ENCODE results near the gene PTPRE. TPM values are rescaled to one million over a fixed set of nuclear protein-coding genes. Genes with fewer than 3 reads are reported as not detected.

The PTPRE gene
- total and polyA plus RNA-seq, 10 of the 15 experiments (the other 5 are each of a cell fraction or from before 2014, with no cell fraction given) = 2.9 to 7.6 (median 5.8) TPM

DNA sequence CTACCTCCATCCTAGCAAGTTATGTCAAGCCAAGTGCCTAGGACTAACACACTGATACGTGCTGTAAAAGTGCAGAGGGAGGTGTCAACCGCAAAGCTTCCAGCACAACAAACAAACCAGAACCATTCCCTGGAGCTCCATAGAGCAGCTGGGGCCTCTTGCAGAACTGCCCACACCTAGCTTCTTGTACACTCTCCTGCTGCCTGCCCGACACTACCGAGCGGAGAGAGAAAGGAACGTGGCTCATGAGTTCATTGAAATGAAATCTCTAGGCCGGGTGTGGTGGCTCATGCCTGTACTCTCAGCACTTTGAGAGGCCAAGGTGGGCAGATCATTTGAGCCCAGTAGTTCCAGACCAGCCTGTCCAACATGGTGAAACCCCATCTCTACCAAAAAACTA is 145.8 kb downstream of the PTPRE start:
- Histone ChIP-seq H3K9ac (ENCODE audit: control insufficient read depth, insufficient read depth, low read length) (no peak overlapping the region), H3K4me2 (ENCODE audit: control insufficient read depth, insufficient read depth) (no peak overlapping the region), H3K79me2 (ENCODE audit: control insufficient read depth, insufficient read depth, low read length) (peaks cover 7% of the 10 kb centered on the region), H3K36me3 (ENCODE audit: control insufficient read depth in 2 of 2, insufficient read depth in 2 of 2, low read length in 1 of 2) (peaks cover 2 to 11% of the 10 kb centered on the region in 2 experiments), H3K27ac (ENCODE audit: control insufficient read depth, insufficient read depth) (no peak overlapping the region), H3K27me3 (replicated peaks in 1 of 2; ENCODE audit: control insufficient read depth in 2 of 2, insufficient read depth in 2 of 2, low read length in 1 of 2) (no peaks in the 10 kb centered on the region), H3K4me3 (no peak overlapping the region), H2AFZ (ENCODE audit: control insufficient read depth, low read depth, low read length) (no peak overlapping the region), H3K9me3 (replicated peaks; ENCODE audit: control insufficient read depth, insufficient read depth, low read length) (no peaks in the 10 kb centered on the region), H3K4me1 (ENCODE audit: control insufficient read depth, insufficient read depth, low read length) (peaks cover 13% of the 10 kb centered on the region), H4K20me1 (ENCODE audit: control insufficient read depth, insufficient read depth) (no peaks in the 10 kb centered on the region)
- no peak for DNase-seq (ENCODE audit: low read depth, low spot score)
- in situ Hi-C loops (cut with MboI) (no loop called here), intact Hi-C loops (cut with micrococcal nuclease; ENCODE audit: unreplicated experiment) (no loop called here)
- SMC1A ChIA-PET (ENCODE audit: uncharacterized antibody, unreplicated experiment) = interaction anchor here (2.2 to 8.7 kb wide), 2 partner anchors 11 to 16 kb away, joined by 4 to 116 read pairs; no protein-coding TSS in a partner anchor
- no TSS peak for BruUV-seq (replicated peaks)
- WGBS (ENCODE audit: insufficient coverage, insufficient replicate concordance, low lambda C conversion rate, missing lambda C conversion rate) = 94% methylated on average over 7 of the region's 7 CpGs
- POLR2A ChIA-PET = interaction anchor here (6.4 kb wide), 1 partner anchor 8 kb away, joined by 117 read pairs; no protein-coding TSS in a partner anchor
- FAIRE-seq = no peak
- CTCF ChIA-PET = interaction anchor here (1.9 to 3.1 kb wide), 2 partner anchors 10 to 16 kb away, joined by 9 to 17 read pairs; no protein-coding TSS in a partner anchor
- RAD21 ChIA-PET (ENCODE audit: unreplicated experiment) = no interaction called here
- ATAC-seq = no peak
- TF ChIP-seq TCF3 (IDR thresholded peaks at IDR 0.05; ENCODE audit: borderline replicate concordance, insufficient read depth, low read depth, low read length) = no peak
- no peak for TF ChIP-seq DPF2 (IDR thresholded peaks at IDR 0.05)
- TF ChIP-seq BACH1 (IDR thresholded peaks at IDR 0.05; ENCODE audit: borderline replicate concordance) = no peak
- TF ChIP-seq, protein P1, sequence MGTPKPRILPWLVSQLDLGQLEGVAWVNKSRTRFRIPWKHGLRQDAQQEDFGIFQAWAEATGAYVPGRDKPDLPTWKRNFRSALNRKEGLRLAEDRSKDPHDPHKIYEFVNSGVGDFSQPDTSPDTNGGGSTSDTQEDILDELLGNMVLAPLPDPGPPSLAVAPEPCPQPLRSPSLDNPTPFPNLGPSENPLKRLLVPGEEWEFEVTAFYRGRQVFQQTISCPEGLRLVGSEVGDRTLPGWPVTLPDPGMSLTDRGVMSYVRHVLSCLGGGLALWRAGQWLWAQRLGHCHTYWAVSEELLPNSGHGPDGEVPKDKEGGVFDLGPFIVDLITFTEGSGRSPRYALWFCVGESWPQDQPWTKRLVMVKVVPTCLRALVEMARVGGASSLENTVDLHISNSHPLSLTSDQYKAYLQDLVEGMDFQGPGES (IDR thresholded peaks at IDR 0.05) = no peak
- TF ChIP-seq WRNIP1 (IDR thresholded peaks at IDR 0.05; ENCODE audit: borderline replicate concordance, low read depth, low read length) = no peak
- no peak for TF ChIP-seq NRF1 (conservative IDR thresholded peaks at IDR 0.05; ENCODE audit: low read depth, low read length)
- TF ChIP-seq MYC (IDR thresholded peaks at IDR 0.05; ENCODE audit: insufficient read depth, insufficient read length, insufficient replicate concordance, low read length, severe bottlenecking) = no peak
- TF ChIP-seq MEF2A (IDR thresholded peaks at IDR 0.05; ENCODE audit: insufficient read depth, low read depth, low read length) = no peak
- TF ChIP-seq ZNF217 (IDR thresholded peaks at IDR 0.05) = no peak
- TF ChIP-seq SIN3A (IDR thresholded peaks at IDR 0.05; ENCODE audit: low read depth, low read length) = no peak
- TF ChIP-seq, protein P2, sequence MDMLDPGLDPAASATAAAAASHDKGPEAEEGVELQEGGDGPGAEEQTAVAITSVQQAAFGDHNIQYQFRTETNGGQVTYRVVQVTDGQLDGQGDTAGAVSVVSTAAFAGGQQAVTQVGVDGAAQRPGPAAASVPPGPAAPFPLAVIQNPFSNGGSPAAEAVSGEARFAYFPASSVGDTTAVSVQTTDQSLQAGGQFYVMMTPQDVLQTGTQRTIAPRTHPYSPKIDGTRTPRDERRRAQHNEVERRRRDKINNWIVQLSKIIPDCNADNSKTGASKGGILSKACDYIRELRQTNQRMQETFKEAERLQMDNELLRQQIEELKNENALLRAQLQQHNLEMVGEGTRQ (IDR thresholded peaks at IDR 0.05; ENCODE audit: borderline replicate concordance, low read depth, low read length) = no peak
- TF ChIP-seq BCL11A (IDR thresholded peaks at IDR 0.05; ENCODE audit: low read depth, low read length) = no peak
- TF ChIP-seq PML (IDR thresholded peaks at IDR 0.05; ENCODE audit: low read length) = no peak
- no peak for TF ChIP-seq LARP7 (IDR thresholded peaks at IDR 0.05)
- TF ChIP-seq RBBP5 (conservative IDR thresholded peaks at IDR 0.05) = no peak
